GM10248 (cell line): Measurements from ENCODE around the gene SENP6.
"Not testable (repeated sequence)": the region's sequence is repeated elsewhere in the genome, so short reads cannot be mapped to it uniquely, and the experiment has no call there.

Experiments
- CTCF ChIA-PET: fragments of 300-600 bp; sonication (Branson Sonifier 250); formaldehyde crosslinking; extraction: SDS; loops from one replicate; lab custom pipeline; 2021; ENCODE audit warnings: antibody characterized with exemption; lab: Yijun Ruan, JAX
- POLR2A ChIA-PET: fragments of 350-650 bp; sonication (Branson Sonifier 250); formaldehyde crosslinking; extraction: SDS; loops from one replicate; lab custom pipeline; 2020; ENCODE audit warnings: antibody characterized with exemption; lab: Yijun Ruan, JAX
- DNase-seq: peaks from one replicate; pipeline ENCODE4 v3.0.0; 2012; ENCODE audit errors: extremely low spot score
- CTCF ChIP-seq: IDR thresholded peaks from 2 replicates; pipeline ENCODE4 v1.5.1; 2012; ENCODE audit warnings: mild to moderate bottlenecking, low read depth; ENCODE audit errors: extremely low read depth, missing control alignments, control extremely low read depth

SENP6 gene

GRCh38 chr6:75568965-75569364 lies 32.7 kb upstream of the SENP6 start:
- no peak for DNase-seq
- no peak for TF ChIP-seq CTCF
- ChIA-PET CTCF (no interaction called here), POLR2A (no interaction called here)

- CTCF ChIA-PET, result interaction anchor here (1.2 to 1.4 kb wide), 2 partner anchors 11 to 26 kb away, joined by 3 to 4 read pairs; no protein-coding TSS in a partner anchor
- DNase-seq, POLR2A ChIA-PET: not testable (repeated sequence)
These were observed 31.0 kb upstream of the SENP6 start for GRCh38 chr6:75570671-75571070.

GRCh38 chr6:75572072-75572471 lies 29.6 kb upstream of the SENP6 start:
- no peak for TF ChIP-seq CTCF
- ChIA-PET CTCF (interaction anchor here (1.4 to 1.5 kb wide), 2 partner anchors 9 kb away, joined by 3 read pairs; no protein-coding TSS in a partner anchor), POLR2A (no interaction called here)

GRCh38 chr6:75579951-75580350 lies 21.7 kb upstream of the SENP6 start:
- POLR2A ChIA-PET, result no interaction called here
- CTCF ChIA-PET, result interaction anchor here (1.5 kb wide), 2 partner anchors 14 to 71 kb away, joined by 3 read pairs; no protein-coding TSS in a partner anchor
- TF ChIP-seq CTCF, result no peak
- DNase-seq, result peak; percentile 19

More at GRCh38 chr6:75572072-75572471, 29.6 kb upstream of the SENP6 start:
- DNase-seq, result no peak

- CTCF ChIA-PET, result interaction anchor here (0.7 to 1.5 kb wide), 4 partner anchors 10 to 72 kb away, joined by 3 read pairs; no protein-coding TSS in a partner anchor
- TF ChIP-seq CTCF, result no peak
- POLR2A ChIA-PET, result no interaction called here
- DNase-seq, result no peak
These were observed 20.4 kb upstream of the SENP6 start for GRCh38 chr6:75581231-75581630.

- CTCF ChIA-PET, result interaction anchor here (0.7 to 1.1 kb wide), 2 partner anchors 11 to 14 kb away, joined by 3 read pairs; no protein-coding TSS in a partner anchor
- POLR2A ChIA-PET, DNase-seq: not testable (repeated sequence)
These were observed 17.1 kb upstream of the SENP6 start for GRCh38 chr6:75584552-75584951.

- POLR2A ChIA-PET, result no interaction called here
- CTCF ChIA-PET, result no interaction called here
- TF ChIP-seq CTCF, result no peak
These were observed 12.7 kb upstream of the SENP6 start for GRCh38 chr6:75588948-75589347.

GRCh38 chr6:75590370-75590769 lies 11.3 kb upstream of the SENP6 start:
- DNase-seq, result no peak
- POLR2A ChIA-PET, result no interaction called here
- CTCF ChIA-PET, result no interaction called here
- TF ChIP-seq CTCF, result no peak

More at GRCh38 chr6:75588948-75589347, 12.7 kb upstream of the SENP6 start:
- DNase-seq, result no peak

- DNase-seq, POLR2A ChIA-PET: not testable (repeated sequence)
- CTCF ChIA-PET, result interaction anchor here (1.0 to 1.9 kb wide), 3 partner anchors 11 to 69 kb away, joined by 4 read pairs; no protein-coding TSS in a partner anchor
These were observed 5.3 kb upstream of the SENP6 start for GRCh38 chr6:75596380-75596779.
